ENCODE data around the gene NINL.
A peak's percentile ranks its signal among the peaks of the same experiment; 100 is the strongest.

GRCh38 chr20:25470045-25470444 is 115.3 kb downstream of the NINL start:
- TF ChIP-seq CTCF (IDR thresholded peaks at IDR 0.05; ENCODE audit: poor library complexity) (peak; percentile 50), EZH2 (IDR thresholded peaks at IDR 0.05; ENCODE audit: borderline replicate concordance) (no peak)
